ENCODE measurements around the gene OR8B8. TPM values are rescaled to one million over a fixed set of nuclear protein-coding genes. Genes with fewer than 3 reads are reported as not detected.
A peak's percentile ranks its signal among the peaks of the same experiment; 100 is the strongest.
"Not testable (repeated sequence)": the region's sequence is repeated elsewhere in the genome, so short reads cannot be mapped to it uniquely, and the experiment has no call there.

Gene OR8B8
- polyA plus RNA-seq, 10 donors: not detected

- no peak for DNase-seq
Observed at GRCh38 chr11:124441519-124441918, 4.0 kb downstream of the OR8B8 start.

GRCh38 chr11:124441081-124441480, 4.4 kb downstream of the OR8B8 start:
- DNase-seq: no peak

GRCh38 chr11:124440608-124441007, 4.9 kb downstream of the OR8B8 start:
- DNase-seq: no peak

GRCh38 chr11:124434699-124435098, 10.8 kb downstream of the OR8B8 start:
- DNase-seq: no peak

- DNase-seq: no peak
Observed at GRCh38 chr11:124429599-124429998, 15.9 kb downstream of the OR8B8 start.

GRCh38 chr11:124424384-124424921, 21.0 kb downstream of the OR8B8 start, which contains the start of gene OR8B4:
Gene OR8B4, minus strand, starts transcription at chr11:124424871. Its CDS starts 0 bp downstream, at chr11:124424871.
- DNase-seq: no peak

GRCh38 chr11:124421043-124421442, 24.5 kb downstream of the OR8B8 start:
- DNase-seq: no peak

GRCh38 chr11:124415356-124415923, 30.1 kb downstream of the OR8B8 start:
- DNase-seq: peak in 1 of 3 donors; percentile 46

GRCh38 chr11:124409906-124410305, 35.6 kb downstream of the OR8B8 start:
- DNase-seq: no peak

- DNase-seq: peak in 2 of 3 donors; percentile 30 to 47
Observed at GRCh38 chr11:124405581-124405980, 39.9 kb downstream of the OR8B8 start.

- DNase-seq: not testable (repeated sequence)
Observed at GRCh38 chr11:124403186-124403585, 42.3 kb downstream of the OR8B8 start.

- DNase-seq: peak; percentile 59 to 71 (median 66)
Observed at GRCh38 chr11:124402326-124402922, 43.1 kb downstream of the OR8B8 start.

GRCh38 chr11:124398924-124399323, 46.6 kb downstream of the OR8B8 start, which contains the start of gene OR8B3:
Gene OR8B3, minus strand, starts transcription at chr11:124399024. Its CDS starts 1,673 bp downstream, at chr11:124397351.
- DNase-seq: no peak

GRCh38 chr11:124396847-124397246, 48.6 kb downstream of the OR8B8 start:
- DNase-seq: not testable (repeated sequence)

- DNase-seq: no peak
Observed at GRCh38 chr11:124394408-124394807, 51.1 kb downstream of the OR8B8 start.

Other genes with a start within 250 kb of the OR8B8 start
- gene OR8G1, start 204.6 kb downstream of the OR8B8 start, polyA plus RNA-seq (ENCODE audit: insufficient read length in 10 of 10): under 1 TPM in 1 of 10 donors, not detected in 9; 0.06 TPM
- under 1 TPM in 5 of 10 donors, not detected in 5; 0.20 to 0.32 (median 0.26) TPM for gene OR8G5, start 189.3 kb downstream of the OR8B8 start, polyA plus RNA-seq (ENCODE audit: insufficient read length in 10 of 10)
- gene OR8D1, start 131.7 kb downstream of the OR8B8 start, polyA plus RNA-seq (ENCODE audit: insufficient read length in 10 of 10): under 1 TPM in 6 of 10 donors, not detected in 4; 0.01 to 0.09 (median 0.03) TPM
- not detected for gene OR8D2, start 125.5 kb downstream of the OR8B8 start, polyA plus RNA-seq (ENCODE audit: insufficient read length in 10 of 10)
- gene OR8B2, start 61.2 kb downstream of the OR8B8 start, polyA plus RNA-seq (ENCODE audit: insufficient read length in 10 of 10): not detected
- gene OR8B3, start 46.7 kb downstream of the OR8B8 start, polyA plus RNA-seq (ENCODE audit: insufficient read length in 10 of 10): not detected
- gene OR8B4, start 20.8 kb downstream of the OR8B8 start, polyA plus RNA-seq (ENCODE audit: insufficient read length in 10 of 10): not detected
- gene OR8B12, start 98.0 kb upstream of the OR8B8 start, polyA plus RNA-seq (ENCODE audit: insufficient read length in 10 of 10): not detected
- gene OR8A1, start 124.3 kb upstream of the OR8B8 start, polyA plus RNA-seq (ENCODE audit: insufficient read length in 10 of 10): under 1 TPM in 9 of 10 donors, not detected in 1; 0.11 to 0.99 (median 0.27) TPM
- under 1 TPM in 3 of 10 donors, not detected in 7; 0.12 to 0.24 (median 0.14) TPM for gene PANX3, start 165.7 kb upstream of the OR8B8 start, polyA plus RNA-seq (ENCODE audit: insufficient read length in 10 of 10)
- 10 to 100 TPM; 18.1 to 33.1 (median 22.7) TPM for gene TBRG1, start 177.2 kb upstream of the OR8B8 start, polyA plus RNA-seq (ENCODE audit: insufficient read length in 10 of 10)
- gene SIAE, start 228.0 kb upstream of the OR8B8 start, polyA plus RNA-seq (ENCODE audit: insufficient read length in 10 of 10): 1 to 10 TPM; 4.1 to 8.9 (median 7.2) TPM
- gene SPA17, start 228.2 kb upstream of the OR8B8 start, polyA plus RNA-seq (ENCODE audit: insufficient read length in 10 of 10): 1 to 10 TPM; 2.7 to 5.5 (median 3.9) TPM